ENCODE measurements around the gene MMP24OS.

MMP24OS gene

DNA sequence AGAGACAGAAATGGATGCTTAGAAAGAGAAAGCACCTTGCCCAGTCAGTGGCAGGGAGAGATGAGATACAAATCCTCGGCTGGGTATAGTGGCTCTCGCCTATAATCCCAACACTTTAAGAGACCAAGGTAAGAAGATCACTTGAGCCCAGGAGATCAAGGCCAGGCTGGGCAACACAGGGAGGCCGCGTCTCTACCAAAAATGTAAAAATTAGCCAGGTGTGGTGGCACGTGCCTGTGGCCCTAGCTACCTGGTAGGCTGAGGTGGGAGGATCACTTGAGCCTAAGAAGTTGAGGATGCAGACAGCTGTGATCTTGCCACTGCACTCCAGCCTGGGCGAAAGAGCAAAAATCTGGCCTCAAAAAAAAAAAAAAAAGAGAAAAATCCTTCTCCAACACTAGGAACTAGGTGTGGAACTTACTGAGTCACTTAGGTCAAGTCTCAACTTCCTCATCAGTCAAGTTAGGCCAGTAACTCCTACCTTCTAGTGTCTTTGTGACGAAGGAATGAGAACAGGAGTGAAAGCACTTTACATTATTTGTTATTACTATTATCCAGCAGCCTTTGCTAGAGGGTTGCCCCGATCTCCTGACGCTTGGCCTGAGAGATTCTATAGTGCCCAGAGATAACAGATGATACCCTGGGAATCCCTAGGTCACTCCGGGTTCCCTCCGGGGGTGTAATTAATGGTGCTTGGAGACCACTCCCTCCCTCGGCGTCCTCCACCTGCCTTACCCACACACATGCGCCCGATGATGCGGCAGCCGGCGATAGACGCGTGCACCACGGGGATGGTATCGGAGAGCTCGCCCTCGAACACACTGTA is 5.7 kb upstream of the MMP24OS start:
- DNase-seq = peak in 2 of 42 donors; percentile 16 to 23
- intact Hi-C loops (cut with DNase I) = no loop called here

DNA sequence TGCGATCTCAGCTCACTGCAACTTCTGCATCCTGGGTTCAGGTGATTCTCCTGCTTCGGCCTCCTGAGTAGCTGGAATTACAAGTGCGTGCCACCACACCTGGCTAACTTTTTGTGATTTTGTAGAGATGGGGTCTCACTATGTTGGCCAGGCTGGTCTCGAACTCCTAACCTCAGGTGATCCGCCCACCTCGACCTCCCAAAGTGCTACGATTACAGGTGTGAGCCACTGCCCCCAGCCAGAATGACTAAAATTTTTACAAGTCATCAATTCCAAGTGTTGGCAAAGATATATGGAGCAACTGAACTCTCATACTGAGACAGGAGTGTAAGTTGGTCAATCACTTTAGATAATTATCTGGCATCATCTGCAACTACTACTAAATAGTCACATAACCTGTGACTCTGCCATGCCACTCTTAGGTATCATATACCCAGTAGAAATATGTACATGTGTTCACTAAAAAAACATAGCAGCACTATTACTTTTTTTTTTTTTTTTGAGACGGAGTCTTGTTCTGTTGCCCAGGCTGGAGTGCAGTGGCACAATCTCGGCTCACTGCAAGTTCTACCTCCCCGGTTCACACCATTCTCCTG is 3.7 kb upstream of the MMP24OS start:
- no peak for DNase-seq
- intact Hi-C loops (cut with DNase I) = no loop called here

DNA sequence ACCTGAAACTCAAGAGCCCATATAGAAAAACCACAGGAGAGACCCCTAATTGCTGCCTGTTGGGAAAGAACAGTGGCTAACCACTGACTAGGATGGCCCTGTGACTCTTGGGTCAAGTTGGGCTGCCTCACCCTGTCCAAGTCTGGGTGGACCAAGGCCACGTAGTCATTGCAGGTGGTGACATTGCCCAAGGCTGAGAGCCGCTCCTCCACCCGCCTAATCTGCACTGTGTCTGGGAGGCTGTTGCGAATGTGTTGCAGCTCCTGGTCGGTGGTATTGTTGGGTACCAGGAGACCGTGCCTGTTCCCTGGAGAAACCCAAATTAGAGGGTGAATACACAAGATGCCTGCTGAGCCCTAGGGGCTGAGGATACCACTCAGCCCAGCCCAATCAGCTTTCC is 2.6 kb upstream of the MMP24OS start:
- intact Hi-C loops (cut with DNase I) = no loop called here
- DNase-seq = no peak

DNA sequence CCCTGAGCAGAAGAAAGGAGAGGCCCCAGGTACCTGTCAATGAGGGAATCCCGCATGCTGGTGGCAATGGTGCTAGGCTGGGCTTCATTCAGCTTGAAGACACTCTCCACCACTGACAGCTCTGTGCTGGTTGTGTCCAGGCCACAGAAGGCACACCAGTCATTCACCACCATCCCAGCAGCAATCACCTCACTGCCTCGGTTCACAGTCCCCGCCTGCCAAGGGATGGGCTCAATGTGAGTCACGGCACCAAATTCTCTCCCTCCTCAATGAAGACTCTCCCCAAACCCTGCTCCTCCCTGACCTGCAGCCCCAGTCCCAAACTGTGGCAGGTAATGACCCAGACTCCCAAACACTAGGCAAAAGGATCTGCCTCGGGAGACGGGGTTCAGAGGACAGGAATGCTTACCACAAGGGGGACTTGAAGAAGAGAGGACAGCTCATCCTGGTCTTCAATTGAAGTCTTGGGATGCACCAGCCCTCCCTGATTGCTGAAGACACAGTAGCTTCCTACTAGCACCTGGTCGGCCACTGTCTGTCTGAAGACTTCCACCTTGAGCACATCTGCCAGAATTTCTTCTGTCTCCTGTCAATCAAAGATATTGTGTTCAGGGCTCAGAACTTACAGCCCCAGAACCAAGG is 1.7 kb upstream of the MMP24OS start:
- intact Hi-C loops (cut with DNase I) = no loop called here
- DNase-seq = no peak

DNA sequence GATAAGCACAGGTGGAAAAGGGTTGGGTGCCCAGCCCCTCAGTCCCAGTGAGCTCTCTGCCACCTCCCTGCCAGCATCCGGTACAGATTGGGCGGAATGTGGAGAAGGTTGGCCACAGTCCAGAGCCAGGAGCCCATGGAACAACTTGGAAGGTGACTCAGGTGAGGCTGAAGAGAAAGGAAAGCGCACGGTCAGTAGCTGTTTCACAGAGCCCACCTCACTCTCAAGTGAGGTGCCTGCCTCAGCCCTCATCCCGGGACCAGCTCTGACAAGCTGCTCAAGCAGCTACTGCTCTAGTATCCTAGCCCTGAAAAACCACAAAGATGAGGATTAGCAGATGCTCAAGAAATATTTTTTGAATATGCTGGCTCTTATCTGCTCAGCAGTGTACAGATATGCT is 1.1 kb upstream of the MMP24OS start:
- no peak for DNase-seq
- intact Hi-C loops (cut with DNase I) = no loop called here

DNA sequence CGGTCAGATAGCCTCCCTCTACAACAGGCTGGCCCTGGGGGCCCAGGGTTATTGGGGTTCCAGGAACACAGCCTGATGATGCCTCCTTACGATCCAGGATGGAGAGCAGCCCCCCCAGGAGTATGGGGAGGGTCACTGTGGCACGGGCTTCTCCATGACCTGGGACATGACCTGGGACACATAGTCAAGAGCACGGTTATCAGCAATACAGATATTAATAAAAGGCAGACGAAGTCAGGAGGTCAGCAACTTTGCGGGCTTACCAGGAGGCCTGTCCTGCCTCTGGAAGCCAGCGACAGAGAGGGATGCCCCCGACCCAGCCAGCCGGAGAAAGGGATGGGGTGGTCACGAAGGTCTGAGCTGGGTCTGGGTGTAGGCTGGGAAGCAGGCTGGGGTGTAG is 795 bp downstream of the MMP24OS start:
- peak in 1 of 42 donors; percentile 18 for DNase-seq
- intact Hi-C loops (cut with DNase I) = no loop called here

DNA sequence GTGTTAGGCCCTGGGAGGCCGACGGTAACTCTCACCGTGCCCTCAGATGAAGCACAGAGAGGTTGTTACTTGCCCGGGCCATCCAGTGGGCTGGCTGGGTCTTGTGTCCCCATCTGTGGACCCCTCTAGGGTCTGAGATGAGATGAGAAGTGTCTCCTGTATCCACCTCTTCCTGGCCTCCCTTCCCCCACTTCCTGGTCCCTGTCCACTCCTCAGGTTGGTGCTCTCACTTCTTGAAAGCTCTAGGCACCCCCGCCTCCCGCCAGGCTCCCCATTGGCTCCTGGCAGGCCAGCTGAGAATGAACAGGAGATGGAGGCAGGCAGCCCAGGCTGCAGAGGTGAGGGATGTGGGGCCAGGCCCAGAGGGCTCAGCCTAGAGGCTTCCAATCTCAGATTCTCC is 1.5 kb downstream of the MMP24OS start:
- DNase-seq = peak in 1 of 42 donors; percentile 12
- intact Hi-C loops (cut with DNase I) = no loop called here

DNA sequence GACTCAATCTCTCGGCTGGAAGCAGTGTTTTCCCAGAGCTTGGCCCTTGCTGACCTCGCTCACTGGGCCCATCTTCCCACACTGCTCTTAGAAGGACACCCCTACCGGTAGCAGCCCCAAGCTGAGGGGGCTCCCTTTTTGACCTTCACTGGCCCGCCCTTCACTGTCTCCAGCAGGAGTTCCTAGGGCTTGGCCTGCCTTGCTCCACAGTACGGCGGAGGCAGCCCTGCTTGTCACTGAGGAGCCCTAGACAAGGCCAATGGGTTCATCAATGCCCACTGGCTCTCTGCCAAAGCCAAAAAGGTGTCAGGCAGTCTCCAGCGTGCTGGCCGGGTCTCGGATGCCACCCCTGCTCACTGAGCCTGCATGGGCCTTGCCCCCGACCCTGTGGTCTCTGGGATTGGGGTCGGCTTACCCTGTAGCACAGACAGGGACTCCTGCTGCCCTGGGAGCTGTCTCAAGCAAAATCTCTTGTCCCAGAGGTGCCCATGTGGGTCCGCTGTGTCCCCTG is 2.1 kb downstream of the MMP24OS start:
- DNase-seq = no peak
- intact Hi-C loops (cut with DNase I) = no loop called here

DNA sequence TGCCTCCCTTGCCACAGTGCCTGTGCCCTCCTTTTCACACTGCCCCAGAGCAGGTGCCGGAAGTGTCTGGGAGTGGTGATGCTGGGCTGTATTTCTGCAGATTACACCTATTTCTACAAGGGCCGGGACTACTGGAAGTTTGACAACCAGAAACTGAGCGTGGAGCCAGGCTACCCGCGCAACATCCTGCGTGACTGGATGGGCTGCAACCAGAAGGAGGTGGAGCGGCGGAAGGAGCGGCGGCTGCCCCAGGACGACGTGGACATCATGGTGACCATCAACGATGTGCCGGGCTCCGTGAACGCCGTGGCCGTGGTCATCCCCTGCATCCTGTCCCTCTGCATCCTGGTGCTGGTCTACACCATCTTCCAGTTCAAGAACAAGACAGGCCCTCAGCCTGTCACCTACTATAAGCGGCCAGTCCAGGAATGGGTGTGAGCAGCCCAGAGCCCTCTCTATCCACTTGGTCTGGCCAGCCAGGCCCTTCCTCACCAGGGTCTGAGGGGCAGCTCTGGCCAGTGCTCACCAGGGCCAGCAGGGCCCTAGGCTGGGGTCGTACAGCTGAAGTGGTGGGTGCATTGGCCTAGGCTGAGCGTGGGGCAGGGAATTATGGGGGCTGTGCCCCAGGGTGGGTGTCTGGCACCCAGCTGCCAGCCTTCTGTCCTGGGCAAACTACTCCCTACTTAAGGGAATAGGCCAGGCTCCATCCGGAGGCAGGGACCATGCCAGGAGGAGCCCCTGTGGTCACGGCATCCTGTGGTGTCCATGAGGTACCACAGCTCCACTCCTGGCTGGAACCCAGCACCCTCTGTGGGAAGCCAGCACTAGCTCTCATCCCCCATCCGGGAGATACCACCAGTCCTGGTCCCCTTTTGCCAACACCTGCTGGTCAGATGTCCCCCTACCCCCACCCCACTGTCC is 3.5 kb downstream of the MMP24OS start:
- no peak for DNase-seq
- intact Hi-C loops (cut with DNase I) = no loop called here

DNA sequence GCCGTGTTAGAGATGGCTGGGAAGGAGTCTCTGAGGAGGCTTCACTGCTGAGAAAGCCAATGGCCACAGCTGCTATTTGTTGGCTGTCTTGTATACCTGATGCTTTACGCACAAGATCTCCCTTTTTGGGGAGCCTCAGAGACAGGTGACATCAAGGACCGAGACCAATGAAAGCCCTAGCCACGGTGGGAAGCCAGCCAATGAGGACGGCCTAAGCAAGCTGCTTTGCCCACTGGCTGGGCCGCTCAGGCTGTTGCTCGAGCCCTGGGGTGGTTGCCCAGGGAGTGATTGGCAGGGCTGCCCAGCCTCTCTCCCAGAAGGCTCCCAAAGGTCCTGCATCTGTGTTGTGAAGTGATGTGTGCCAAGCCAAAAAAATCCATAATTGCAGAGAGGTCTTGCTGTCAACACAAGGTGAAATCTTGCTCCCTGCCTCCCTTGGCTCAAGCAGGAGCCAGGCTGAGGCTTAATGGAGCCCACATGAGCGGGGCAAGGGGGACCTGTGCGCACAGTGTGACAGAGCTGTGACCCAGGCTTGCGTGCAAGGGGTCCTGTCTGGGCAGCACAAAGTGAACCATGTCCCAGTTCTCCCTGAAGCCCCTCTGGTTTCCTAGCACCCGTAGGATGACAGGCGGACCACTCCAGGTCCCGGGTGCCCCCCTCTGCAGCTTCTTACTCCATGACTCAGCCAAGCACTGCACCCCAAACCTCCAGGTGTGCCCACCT is 4.3 kb downstream of the MMP24OS start:
- intact Hi-C loops (cut with DNase I) = no loop called here
- DNase-seq = peak; percentile 22 to 83 (median 56)

DNA sequence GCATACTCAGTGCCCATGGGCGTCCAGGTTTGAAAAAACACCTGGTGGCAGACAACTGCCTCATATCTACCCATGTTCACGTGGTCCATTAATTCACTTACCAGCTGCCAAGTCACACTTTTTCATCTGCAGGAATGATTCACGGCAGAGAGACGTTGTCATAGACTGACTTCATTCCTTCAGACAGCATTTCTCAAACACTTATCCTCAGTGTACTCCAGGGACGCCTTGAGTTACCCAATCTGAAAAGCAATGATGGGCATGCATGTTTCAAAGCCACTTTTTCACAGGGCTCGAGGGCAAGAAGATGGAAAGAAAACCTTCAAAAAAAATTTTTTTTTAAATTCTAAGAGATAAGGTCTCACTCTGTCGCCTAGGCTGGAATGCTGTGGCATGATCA is 6.0 kb downstream of the MMP24OS start:
- intact Hi-C loops (cut with DNase I) = no loop called here
- peak in 1 of 42 donors; percentile 5 for DNase-seq

DNA sequence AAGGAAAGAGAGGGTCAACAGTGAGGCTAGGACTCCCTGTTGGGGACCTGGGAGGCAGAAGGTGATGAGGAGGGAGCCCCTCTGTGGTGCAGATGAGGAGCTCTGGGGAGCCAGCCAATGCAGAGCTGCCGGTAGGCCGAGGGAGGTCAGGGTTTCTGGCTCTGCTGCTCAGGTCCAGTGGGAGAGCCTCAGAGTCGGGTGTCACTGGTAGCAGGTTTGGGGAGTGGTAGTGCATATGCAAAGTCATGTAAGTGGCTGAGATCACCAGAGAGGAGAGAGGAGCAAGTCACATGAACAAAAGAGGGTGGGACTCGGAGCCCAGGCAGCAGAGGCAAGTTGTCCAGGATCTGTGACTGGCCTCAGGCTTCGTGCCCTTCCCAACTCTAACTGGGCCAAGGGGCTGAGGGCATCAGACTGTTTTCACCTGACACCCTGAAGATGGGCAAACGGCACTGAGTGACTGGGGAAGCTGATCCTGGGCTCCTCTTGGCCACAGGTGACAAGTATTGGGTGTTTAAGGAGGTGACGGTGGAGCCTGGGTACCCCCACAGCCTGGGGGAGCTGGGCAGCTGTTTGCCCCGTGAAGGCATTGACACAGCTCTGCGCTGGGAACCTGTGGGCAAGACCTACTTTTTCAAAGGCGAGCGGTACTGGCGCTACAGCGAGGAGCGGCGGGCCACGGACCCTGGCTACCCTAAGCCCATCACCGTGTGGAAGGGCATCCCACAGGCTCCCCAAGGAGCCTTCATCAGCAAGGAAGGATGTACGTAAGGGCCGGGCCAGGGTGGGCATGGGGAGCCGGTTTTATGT is 6.6 kb downstream of the MMP24OS start:
- intact Hi-C loops (cut with DNase I) = no loop called here
- DNase-seq = no peak

DNA sequence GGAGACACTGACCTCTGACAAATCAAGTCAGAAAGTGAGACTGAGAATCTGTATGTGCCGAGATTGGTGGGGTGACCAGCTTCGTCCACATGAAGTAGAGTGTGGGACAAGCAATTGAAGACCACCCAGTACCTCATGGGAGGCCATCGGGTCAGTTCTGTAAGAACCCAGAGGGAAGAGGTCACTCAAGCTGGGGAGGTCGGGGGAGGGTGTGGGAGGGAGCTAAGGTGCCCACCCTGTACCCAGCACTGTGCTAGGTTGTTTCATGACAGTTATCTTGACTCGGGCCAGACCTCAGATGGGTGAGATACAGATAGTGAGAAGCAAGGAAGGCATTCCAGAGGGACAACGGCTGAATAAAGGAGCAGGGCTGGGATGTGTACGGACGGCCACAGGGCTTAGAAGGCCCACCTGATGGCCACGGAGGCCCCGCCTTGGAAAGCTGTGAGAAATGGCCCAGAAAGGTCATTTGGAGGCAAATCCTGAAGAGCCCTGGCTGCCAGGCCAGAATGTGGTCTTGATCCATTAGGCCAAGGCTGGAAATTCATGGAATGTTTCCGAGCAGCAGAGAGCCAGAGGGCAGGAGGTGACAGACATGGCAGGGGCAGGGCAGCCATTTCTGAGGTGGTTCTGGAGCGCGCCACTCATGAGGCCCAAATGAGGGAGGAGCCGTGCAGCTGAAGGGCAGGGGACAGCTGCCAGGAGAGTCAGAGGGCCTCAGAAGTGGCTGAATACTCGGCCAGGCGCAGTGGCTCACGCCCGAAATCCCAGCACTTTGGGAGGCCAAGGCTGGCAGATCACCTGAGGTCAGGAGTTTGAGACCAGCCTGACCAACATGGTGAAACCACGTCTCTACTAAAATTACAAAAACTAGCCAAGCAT is 7.7 kb downstream of the MMP24OS start:
- intact Hi-C loops (cut with DNase I) = no loop called here
- DNase-seq = no peak

DNA sequence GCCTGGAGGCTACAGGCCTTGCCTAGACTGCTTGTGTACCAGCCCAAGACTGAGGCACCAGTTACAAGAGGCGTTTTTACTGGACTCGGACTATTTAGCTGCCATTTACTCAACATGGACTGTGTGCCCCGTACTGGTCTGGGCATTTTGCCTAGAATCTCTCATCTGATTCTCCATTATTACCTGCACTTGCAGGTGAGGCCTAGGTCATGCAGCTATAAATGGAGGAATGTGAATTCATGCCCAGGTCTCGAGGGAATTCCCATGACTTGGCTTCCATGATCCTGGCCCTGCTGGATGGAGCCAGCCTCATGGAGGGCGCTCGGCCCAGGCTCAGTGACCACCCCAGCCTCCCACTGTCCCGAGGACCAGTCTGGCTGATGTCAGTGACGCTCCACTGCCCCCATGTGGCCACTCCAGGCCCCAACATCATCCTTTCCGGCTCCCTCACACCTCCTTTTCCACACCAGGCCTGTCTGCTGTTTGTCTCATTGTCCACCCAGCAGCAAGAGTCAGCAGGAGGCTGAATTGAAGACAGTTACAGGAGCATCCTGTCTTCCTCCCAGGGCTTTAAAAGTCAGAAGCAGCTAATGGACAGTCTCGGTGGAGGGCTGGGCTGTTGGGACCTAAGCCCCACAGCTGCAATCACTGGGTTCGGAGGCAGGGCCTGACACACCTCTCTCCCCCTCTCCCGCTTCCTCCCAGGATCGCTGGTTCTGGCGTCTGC is 8.7 kb downstream of the MMP24OS start:
- peak; percentile 29 to 83 (median 66) for DNase-seq
- intact Hi-C loops (cut with DNase I) = no loop called here

DNA sequence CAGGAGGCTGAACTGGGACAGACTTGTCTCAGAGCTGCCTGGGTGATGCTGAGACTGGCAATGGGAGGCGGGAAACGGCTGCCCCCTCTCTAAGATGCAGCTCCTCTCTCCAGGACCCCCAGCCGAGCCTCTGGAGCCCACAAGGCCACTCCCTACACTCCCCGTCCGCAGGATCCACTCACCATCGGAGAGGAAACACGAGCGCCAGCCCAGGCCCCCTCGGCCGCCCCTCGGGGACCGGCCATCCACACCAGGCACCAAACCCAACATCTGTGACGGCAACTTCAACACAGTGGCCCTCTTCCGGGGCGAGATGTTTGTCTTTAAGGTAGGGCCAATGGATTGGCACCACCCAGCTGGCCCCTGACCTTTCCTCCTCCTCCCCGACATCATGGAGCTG is 10.8 kb downstream of the MMP24OS start:
- no peak for DNase-seq
- intact Hi-C loops (cut with DNase I) = no loop called here

DNA sequence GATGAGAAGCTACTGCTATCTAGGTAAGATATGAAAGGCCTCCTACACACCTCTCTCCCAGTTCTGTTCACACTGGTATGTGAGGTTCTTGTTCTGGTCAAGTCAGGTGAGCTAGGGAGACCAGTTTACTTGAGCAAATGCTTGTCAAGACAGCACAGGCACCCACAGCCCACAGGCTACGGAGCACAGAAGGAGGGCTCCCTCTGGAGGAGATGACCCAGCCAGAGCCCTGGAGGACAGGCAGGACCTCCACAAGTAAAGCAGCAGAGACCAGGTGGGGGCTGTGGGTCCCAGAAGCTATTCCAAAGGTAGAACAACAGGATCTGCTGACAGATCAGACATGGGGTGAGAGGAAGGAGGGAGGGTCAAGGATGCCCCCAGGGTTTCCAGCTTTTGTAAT is 13.2 kb downstream of the MMP24OS start:
- intact Hi-C loops (cut with DNase I) = no loop called here
- DNase-seq = no peak

Measured in head of caudate nucleus (tissue), 42 donors.